HuH-7 (cell line): ENCODE results near the gene PGF.

ENCODE experiments used
- DNase-seq: peaks from one replicate; pipeline ENCODE4 v3.0.0; 2011; ENCODE audit warnings: low spot score

The PGF gene

GRCh38 chr14:74898694-74899093 is 56.7 kb downstream of the PGF start:
- peak; percentile 58 for DNase-seq

- DNase-seq = no peak
These were observed 57.3 kb downstream of the PGF start for GRCh38 chr14:74898083-74898482.

GRCh38 chr14:74897642-74898041 is 57.8 kb downstream of the PGF start:
- DNase-seq = no peak

- DNase-seq = no peak
These were observed 59.0 kb downstream of the PGF start for GRCh38 chr14:74896400-74896799.

GRCh38 chr14:74893614-74894091 is 61.7 kb downstream of the PGF start:
- no peak for DNase-seq

- DNase-seq = no peak
These were observed 62.7 kb downstream of the PGF start for GRCh38 chr14:74892745-74893144.

- DNase-seq = no peak
These were observed 63.5 kb downstream of the PGF start for GRCh38 chr14:74891870-74892269.
